ENCODE measurements around the gene IL17A.
A peak's percentile ranks its signal among the peaks of the same experiment; 100 is the strongest.
"Not testable (repeated sequence)": the region's sequence is repeated elsewhere in the genome, so short reads cannot be mapped to it uniquely, and the experiment has no call there.

Gene IL17A

DNA sequence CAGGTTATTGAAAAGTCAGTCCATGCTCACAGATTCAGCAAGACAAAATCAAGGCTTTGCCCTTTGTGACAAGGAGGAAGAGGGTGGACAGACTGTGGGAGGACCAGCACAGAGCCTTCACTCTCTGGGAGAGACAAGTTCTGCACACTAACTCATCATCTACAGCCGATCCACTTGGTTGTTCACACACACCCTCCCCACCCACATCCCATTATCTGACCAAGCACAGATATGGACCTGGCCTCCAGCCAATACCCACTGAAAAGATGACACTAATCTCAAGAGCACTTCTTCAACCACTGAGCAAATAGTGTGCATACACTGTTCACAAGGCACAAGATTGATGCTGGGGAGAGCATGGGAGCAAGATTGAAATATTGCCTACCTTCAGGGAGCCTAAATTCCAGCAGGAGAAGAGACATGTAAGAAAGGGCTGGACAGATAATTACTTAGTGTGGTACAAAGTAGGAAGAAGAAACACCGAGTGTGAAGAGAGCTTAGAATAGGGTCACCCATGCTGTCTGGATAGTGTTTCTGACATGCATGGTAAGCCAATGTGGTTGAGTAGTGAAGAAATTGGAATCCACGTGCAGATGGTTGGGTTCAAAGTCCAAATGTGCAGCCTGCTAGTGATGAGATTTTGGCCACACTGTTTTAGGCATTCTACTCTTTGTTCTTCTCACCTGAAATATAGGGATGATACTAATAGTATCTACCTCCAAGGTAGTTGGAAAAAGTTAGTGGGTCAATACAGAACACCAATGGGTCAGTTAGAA lies 21.7 kb upstream of the IL17A start:
- DNase-seq: no peak

DNA sequence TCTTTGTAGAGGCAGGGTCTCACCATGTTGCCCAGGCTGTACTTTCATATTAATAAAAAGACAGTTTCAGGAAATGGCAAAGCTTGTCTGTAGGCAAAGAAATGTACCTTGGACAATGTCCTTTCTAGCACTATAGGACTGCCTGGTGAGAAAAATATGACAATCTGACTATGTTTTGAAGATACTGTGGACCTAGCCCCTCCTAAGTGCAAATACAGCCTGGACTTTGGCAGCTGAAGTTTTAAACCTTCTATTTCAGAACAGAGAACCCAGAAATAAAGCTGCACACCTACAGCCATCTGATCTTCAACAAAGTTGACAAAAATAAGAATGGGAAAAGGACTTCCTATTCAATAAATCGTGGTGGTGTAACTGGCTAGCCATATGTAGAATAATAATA lies 18.9 kb upstream of the IL17A start:
- DNase-seq: no peak

DNA sequence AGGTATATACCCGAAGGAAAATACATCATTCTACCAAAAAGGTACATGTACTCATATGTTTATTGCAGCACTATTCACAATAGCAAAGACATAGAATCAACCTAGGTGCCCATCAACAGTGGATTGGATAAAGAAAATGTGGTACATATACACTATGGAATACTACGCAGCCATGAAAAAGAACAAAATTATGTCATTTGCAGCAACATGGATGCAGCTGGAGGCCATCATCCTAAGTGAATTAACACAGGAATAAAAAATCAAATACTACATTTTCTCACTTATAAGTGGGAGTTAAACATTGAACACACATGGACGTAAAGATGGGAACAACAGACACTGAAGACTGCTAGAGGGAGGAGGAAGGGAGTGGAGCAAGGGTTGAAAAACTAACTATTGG lies 17.8 kb upstream of the IL17A start:
- not testable (repeated sequence) for DNase-seq

GRCh38 chr6:52174118-52174517 lies 12.1 kb upstream of the IL17A start:
- no peak for DNase-seq

- DNase-seq: no peak
Measured at GRCh38 chr6:52176550-52176949, 9.6 kb upstream of the IL17A start.

DNA sequence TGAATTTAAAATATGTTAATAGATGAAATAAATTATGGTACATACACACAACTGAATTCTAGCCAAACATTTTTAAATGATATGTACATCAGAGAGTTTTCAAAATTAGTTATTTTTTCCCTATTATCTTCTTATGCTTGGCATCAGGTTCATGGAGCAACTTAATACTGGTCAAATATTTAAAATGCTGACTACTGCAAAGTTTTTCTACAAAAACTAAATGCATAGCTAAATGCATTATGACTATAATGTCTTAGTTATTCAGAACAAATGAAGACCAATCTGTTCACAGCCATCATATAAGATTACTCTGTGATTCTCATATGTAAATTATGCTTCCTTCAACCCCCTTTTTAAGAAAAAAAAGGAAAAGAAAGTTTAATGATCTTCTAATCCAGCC lies 8.2 kb upstream of the IL17A start:
- no peak for DNase-seq

- no peak for DNase-seq
Measured at GRCh38 chr6:52180787-52181558, 5.2 kb upstream of the IL17A start.

- no peak for DNase-seq
Measured at GRCh38 chr6:52183131-52183713, 3.0 kb upstream of the IL17A start.

- DNase-seq: no peak
Measured at GRCh38 chr6:52186480-52186879, 305 bp downstream of the IL17A start.

GRCh38 chr6:52187098-52187497 lies 923 bp downstream of the IL17A start:
- no peak for DNase-seq

DNA sequence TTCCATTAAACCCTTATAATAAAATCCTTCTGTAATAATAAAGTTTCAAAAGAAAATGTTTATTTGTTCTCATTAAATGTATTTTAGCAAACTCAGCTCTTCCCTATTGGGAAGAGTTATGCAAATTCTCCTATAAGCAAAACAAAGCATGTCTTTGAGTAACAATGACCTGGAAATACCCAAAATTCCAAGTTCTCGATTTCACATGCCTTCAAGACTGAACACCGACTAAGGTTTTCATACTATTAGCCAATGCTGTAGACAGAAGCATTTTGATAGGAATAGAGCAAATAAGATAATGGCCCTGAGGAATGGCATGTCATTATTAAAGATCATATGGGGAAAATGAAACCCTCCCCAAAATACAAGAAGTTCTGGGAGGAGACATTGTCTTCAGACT lies 3.8 kb downstream of the IL17A start:
- DNase-seq: no peak

DNA sequence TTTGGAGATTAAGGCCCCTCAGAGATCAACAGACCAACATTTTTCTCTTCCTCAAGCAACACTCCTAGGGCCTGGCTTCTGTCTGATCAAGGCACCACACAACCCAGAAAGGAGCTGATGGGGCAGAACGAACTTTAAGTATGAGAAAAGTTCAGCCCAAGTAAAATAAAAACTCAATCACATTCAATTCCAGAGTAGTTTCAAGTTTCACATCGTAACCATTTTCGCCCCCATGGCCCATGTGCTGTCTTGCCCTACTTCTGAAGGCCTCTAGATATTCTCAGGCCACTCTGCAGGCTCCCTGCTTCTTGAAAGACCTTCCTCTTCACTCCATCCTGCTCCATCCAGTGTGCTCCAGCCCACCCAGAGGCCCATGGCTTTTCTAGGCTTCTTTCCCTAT lies 4.2 kb downstream of the IL17A start:
- DNase-seq: no peak

DNA sequence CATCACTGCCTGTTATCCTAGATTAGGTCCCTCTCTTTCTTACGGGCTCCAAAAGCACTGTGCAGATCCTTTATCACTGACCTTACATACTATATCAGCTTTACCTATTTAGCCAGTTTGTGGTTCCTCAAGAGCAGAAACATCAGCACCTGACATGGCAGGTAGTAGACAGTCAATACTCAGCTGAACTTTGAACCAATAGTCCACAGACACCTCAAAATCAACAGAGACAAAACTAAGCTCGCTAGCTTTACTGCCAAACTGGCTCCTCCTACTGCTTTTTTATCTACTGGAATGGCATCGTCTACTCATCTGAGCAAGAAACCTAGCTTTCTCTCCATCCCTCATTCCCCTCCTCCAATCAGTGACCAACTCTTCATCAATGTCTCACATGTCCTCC lies 5.6 kb downstream of the IL17A start:
- DNase-seq: no peak

DNA sequence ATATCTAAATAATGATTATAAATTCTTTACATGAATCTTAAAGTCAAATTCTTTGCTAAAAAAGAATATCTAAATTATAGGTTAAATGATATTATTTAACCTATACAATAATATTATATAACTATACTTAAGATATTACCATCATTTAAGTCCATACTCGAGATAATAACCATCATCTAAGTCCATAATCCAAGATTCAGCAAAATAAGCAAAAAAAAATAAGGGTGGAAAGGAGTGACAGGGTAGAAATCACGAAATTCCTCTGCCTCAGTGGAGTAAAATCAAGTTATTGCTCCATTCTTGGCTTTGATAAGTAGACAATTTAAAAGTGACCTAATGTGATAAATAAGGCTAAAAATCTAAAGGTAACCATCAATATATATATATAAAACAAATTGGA lies 9.7 kb downstream of the IL17A start:
- no peak for DNase-seq

GRCh38 chr6:52200088-52200487 lies 13.9 kb downstream of the IL17A start:
- not testable (repeated sequence) for DNase-seq

DNA sequence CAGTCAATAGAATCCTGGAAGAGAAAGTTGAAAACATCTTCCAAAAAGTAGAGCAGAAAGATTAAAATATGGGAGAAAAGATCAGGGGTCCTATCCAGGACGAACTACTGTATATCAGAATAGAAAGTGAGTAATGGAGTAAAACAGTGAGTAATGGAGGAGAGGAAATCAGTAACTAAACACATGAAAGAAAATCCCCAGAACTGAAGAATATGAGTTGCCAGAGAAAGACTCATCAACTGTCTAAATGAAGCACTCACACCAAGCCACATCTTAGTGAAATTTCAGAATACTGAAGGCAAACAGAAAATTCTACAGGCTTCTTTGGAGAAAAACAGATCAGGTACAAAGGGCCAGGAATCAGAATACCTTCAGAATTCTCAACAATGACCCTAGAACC lies 14.9 kb downstream of the IL17A start:
- DNase-seq: no peak

DNA sequence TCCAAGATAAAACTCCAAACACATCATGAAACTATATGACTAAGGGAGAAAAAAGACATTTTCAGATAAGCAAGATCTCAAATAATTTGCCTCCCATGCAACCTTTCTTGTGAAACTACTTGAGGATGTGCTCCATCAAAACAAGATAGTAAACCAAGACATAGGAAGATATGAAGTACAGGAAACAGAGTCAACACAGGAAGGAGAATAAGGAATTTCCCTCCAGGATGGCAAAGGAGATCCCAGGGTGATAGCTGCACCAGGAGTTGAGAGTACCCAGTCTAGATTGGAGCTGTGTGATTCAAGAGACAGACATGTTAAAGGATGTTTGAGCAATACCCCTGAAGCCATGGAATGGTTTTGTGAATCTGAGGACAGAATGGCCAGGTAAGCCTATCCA lies 15.3 kb downstream of the IL17A start:
- no peak for DNase-seq

DNA sequence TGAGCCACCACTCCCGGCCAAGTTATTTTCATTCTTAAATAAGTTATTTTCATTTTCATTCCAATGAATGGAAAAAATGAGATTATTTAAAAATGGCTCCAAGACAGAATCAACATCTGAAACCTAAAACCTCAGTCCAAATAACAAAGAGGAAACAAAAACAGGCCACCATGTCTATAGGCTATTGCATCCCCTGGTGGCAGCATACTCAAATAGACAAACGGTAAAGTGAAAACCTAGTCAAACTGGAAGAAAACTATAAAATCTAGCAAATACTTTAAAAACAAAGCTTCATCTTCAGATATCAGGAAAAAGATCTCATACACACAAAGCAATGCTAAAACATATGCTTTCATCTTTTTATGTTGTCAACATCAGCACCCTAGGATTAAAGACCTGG lies 20.9 kb downstream of the IL17A start:
- DNase-seq: no peak

- no peak for DNase-seq
Measured at GRCh38 chr6:52208612-52209011, 22.4 kb downstream of the IL17A start.

DNA sequence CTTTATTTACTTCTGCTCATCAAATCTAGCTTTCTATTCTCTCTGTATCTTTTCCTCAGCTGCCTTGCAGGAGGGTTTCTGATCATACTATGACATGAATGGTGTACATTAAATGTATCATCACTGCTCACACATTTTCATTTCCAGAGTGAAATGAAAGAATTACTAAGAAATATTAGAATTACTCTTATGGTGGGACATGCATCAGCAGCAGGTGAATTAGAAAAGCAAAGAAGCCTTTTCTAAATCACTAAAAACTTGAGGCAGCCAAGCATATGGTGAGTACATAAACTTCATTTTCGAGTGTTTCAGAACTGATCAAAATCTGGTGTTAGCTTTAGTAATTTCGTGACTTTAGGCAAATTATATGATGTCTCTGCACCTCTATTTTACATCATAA lies 23.6 kb downstream of the IL17A start:
- DNase-seq: no peak

DNA sequence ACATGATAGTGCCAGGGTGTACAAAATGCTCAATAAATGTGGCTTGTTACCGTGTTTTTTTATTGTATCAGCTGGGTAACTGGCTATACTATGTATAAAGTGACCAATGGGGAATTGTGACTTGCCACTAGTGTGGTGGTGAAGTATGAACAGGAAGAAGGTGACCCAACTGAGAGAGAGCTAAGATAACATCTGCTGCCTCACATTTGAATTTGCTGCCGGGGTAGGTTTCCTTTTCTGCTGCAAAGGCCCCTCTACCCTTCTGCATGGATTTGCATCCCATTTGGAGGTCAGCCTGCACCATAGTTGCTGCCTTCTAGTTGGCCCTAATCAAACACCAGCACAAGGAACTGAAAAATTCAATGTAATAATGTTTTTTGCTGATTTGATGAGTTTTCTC lies 24.1 kb downstream of the IL17A start:
- DNase-seq: no peak

- DNase-seq: peak; percentile 41
Measured at GRCh38 chr6:52213127-52213526, 27.0 kb downstream of the IL17A start.

DNA sequence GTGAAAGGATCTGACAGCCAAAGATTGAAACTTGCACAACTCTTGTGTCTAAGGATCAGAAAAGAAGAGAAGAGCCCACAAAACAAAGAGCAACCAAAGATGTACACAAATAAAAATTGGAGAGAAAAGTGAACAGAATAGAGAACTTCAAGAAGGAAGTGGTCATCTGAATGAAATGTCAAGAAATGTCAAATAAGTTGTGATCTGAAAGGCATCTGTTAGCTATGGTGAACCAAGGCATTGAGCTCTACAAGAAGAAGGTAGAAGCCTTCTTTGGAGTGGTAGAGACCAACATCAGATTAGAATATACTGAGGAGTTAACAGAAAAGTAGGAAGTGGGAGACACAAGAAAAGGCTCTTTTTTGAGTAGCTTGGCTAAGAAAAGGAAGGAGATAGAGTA lies 29.6 kb downstream of the IL17A start:
- no peak for DNase-seq

DNA sequence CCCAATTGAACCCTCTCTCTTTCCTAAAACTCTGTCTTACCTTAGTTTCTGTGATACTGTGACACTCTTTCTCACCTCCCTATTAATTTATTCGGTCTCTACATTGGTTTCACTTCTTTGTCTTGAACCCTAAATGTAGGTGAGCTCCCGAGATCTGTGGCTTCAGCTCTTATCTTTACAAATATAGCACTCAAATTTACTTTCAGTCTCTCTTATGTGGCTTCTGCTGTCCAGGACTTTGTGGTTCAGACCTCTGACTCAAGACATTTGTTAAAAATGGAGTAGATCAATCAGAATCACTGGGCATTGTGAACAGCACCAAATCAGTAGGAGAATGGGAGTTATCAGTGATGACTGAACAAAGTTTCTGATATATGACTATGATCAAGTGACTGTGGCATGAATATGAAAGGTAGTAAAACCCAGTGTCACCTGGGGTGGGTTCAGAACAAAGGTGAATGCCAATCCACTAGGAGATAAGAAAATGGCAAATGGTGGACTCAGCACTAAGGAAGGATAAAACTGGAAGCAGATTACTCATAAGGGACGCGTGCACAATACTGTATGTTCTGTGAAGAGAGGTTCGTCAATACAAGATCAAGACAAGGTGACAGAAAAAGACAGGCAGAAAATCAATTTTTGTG lies 30.9 kb downstream of the IL17A start:
- no peak for DNase-seq
